ENCODE measurements around the gene TP53INP2. TPM values are rescaled to one million over a fixed set of nuclear protein-coding genes. Genes with fewer than 3 reads are reported as not detected.

Gene TP53INP2
- total and polyA plus RNA-seq, 2 of the 13 experiments (the other 11 are each of a cell fraction or from before 2014, with no cell fraction given), result 5.2 to 18.8 TPM

- CTCF ChIA-PET (ENCODE audit: low intra/inter-chr PET ratio, low total read pairs), result no interaction called here
- H3K4me3 ChIP-seq (replicated peaks in 1 of 3; ENCODE audit: insufficient read depth in 1 of 3, low read depth in 2 of 3, low read length in 3 of 3), result peak overlapping the region in 1 of 3 experiments; percentile 98; a peak in 1 of 6 replicates
- POLR2A ChIA-PET, result interaction anchor here (1.7 to 7.9 kb wide), 5 partner anchors 9 to 80 kb away, joined by 6 to 168 read pairs (median 17); partner anchors contain the start of gene PIGU
- ATAC-seq (no peak), DNase-seq (ENCODE audit: low spot score) (peak; percentile 52), FAIRE-seq (no peak)
- intact Hi-C loops (cut with micrococcal nuclease; ENCODE audit: unreplicated experiment), result loop anchor here (5.0 to 10.0 kb wide), 2 partner anchors 63 to 79 kb away; no protein-coding TSS in a partner anchor
- H4K20me1 ChIP-seq (ENCODE audit: insufficient read depth, low read length), result no peaks in the 10 kb centered on the region
- peaks cover 44% of the 10 kb centered on the region for H3K4me1 ChIP-seq (ENCODE audit: insufficient read depth, low read length)
- H3K4me2 ChIP-seq (ENCODE audit: low read depth, low read length), result peak overlapping the region; percentile 97
- in situ Hi-C loops (cut with HindIII; ENCODE audit: extremely low pct_ligation_motif_present, low pct_unique_long_range_greater_than_20kb), result loop anchor here (10.0 kb wide), 1 partner anchor 397 kb away; the partner anchor contains the start of gene AHCY
- no TSS peak for BruUV-seq (replicated peaks)
- no peaks in the 10 kb centered on the region for H3K9me3 ChIP-seq (ENCODE audit: low read length)
- H3K27ac ChIP-seq (ENCODE audit: extremely low read length, insufficient read depth, low read length), result no peak overlapping the region
- H3K79me2 ChIP-seq (ENCODE audit: insufficient read depth, low read length), result peaks cover 14% of the 10 kb centered on the region
- no peak overlapping the region for H3K9ac ChIP-seq (ENCODE audit: insufficient read depth, low read depth, low read length)
- no peaks in the 10 kb centered on the region for H3K36me3 ChIP-seq (replicated peaks in 1 of 2; ENCODE audit: control insufficient read depth in 1 of 2, insufficient read depth in 2 of 2, low read length in 2 of 2)
- peaks cover 1 to 7% of the 10 kb centered on the region in 2 experiments; a peak in 1 of 5 replicates for H3K27me3 ChIP-seq (ENCODE audit: control insufficient read depth in 1 of 2, insufficient read depth in 2 of 2, low read length in 2 of 2)
- H2AFZ ChIP-seq (ENCODE audit: low read length), result peak overlapping the region; percentile 18
- WGBS (ENCODE audit: low lambda C conversion rate), result 48% methylated on average over 6 of the region's 6 CpGs
- no peak for TF ChIP-seq ATAD3A (CRISPR knock-in tag; IDR thresholded peaks at IDR 0.05)
- TF ChIP-seq CREB1 (IDR thresholded peaks at IDR 0.05), result peak; percentile 19; the same call in 1 of the 2 replicates
- no peak for TF ChIP-seq CREB1 (CRISPR knock-in tag; IDR thresholded peaks at IDR 0.05)
- TF ChIP-seq NR2F2 (IDR thresholded peaks at IDR 0.05; ENCODE audit: borderline replicate concordance, low read depth), result no peak
- TF ChIP-seq, protein P1, sequence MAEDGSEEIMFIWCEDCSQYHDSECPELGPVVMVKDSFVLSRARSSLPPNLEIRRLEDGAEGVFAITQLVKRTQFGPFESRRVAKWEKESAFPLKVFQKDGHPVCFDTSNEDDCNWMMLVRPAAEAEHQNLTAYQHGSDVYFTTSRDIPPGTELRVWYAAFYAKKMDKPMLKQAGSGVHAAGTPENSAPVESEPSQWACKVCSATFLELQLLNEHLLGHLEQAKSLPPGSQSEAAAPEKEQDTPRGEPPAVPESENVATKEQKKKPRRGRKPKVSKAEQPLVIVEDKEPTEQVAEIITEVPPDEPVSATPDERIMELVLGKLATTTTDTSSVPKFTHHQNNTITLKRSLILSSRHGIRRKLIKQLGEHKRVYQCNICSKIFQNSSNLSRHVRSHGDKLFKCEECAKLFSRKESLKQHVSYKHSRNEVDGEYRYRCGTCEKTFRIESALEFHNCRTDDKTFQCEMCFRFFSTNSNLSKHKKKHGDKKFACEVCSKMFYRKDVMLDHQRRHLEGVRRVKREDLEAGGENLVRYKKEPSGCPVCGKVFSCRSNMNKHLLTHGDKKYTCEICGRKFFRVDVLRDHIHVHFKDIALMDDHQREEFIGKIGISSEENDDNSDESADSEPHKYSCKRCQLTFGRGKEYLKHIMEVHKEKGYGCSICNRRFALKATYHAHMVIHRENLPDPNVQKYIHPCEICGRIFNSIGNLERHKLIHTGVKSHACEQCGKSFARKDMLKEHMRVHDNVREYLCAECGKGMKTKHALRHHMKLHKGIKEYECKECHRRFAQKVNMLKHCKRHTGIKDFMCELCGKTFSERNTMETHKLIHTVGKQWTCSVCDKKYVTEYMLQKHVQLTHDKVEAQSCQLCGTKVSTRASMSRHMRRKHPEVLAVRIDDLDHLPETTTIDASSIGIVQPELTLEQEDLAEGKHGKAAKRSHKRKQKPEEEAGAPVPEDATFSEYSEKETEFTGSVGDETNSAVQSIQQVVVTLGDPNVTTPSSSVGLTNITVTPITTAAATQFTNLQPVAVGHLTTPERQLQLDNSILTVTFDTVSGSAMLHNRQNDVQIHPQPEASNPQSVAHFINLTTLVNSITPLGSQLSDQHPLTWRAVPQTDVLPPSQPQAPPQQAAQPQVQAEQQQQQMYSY (CRISPR knock-in tag; IDR thresholded peaks at IDR 0.05), result no peak
- TF ChIP-seq, protein P2, sequence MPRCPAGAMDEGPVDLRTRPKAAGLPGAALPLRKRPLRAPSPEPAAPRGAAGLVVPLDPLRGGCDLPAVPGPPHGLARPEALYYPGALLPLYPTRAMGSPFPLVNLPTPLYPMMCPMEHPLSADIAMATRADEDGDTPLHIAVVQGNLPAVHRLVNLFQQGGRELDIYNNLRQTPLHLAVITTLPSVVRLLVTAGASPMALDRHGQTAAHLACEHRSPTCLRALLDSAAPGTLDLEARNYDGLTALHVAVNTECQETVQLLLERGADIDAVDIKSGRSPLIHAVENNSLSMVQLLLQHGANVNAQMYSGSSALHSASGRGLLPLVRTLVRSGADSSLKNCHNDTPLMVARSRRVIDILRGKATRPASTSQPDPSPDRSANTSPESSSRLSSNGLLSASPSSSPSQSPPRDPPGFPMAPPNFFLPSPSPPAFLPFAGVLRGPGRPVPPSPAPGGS (CRISPR knock-in tag; IDR thresholded peaks at IDR 0.05), result 0 out of 2 replicates have a peak, but pooled peaks have one; percentile 28
- TF ChIP-seq, protein P3, sequence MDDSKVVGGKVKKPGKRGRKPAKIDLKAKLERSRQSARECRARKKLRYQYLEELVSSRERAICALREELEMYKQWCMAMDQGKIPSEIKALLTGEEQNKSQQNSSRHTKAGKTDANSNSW (CRISPR knock-in tag; IDR thresholded peaks at IDR 0.05; ENCODE audit: borderline replicate concordance), result no peak
- no peak for TF ChIP-seq ZBTB7B (CRISPR knock-in tag; IDR thresholded peaks at IDR 0.05)
- peak; percentile 14; the same call in 1 of the 2 replicates for TF ChIP-seq CSRNP1 (CRISPR knock-in tag; IDR thresholded peaks at IDR 0.05)
- no peak for TF ChIP-seq ZNF75D (CRISPR knock-in tag; IDR thresholded peaks at IDR 0.05; ENCODE audit: borderline replicate concordance)
- TF ChIP-seq YY1 (IDR thresholded peaks at IDR 0.05; ENCODE audit: insufficient read depth, insufficient replicate concordance, low read depth, low read length), result no peak
- TF ChIP-seq ZNF605 (CRISPR knock-in tag; IDR thresholded peaks at IDR 0.05), result peak; percentile 7; the same call in 1 of the 2 replicates
- TF ChIP-seq ZNF749 (CRISPR knock-in tag; IDR thresholded peaks at IDR 0.05; ENCODE audit: borderline replicate concordance), result no peak
- TF ChIP-seq ZNF354B (CRISPR knock-in tag; IDR thresholded peaks at IDR 0.05), result peak; percentile 83; the same call in 1 of the 2 replicates
Observed at GRCh38 chr20:34701405-34702085, 2.6 kb upstream of the TP53INP2 start.
